Aorta (tissue), 5 donors: ENCODE data around the gene GPR153. TPM values are rescaled to one million over a fixed set of nuclear protein-coding genes. Genes with fewer than 3 reads are reported as not detected.
A peak's percentile ranks its signal among the peaks of the same experiment; 100 is the strongest.
"Not testable (repeated sequence)": the region's sequence is repeated elsewhere in the genome, so short reads cannot be mapped to it uniquely, and the experiment has no call there.

Experiments
- ATAC-seq: fragments of 200-7000 bp; cut with Tn5 transposase; one replicate; pipeline ENCODE4 v1.9.1; 2022; ENCODE audit warnings: moderate library complexity; ENCODE audit not compliant: low FRiP score
- DNase-seq, 2 donors: peaks; one replicate each; pipeline ENCODE4 v3.0.0-alpha.2; 2020
- H3K27ac ChIP-seq, 2 donors: one replicate each; pipeline ENCODE4 v1.5.1; 2013; ENCODE audit warnings: low read length in 2 of 2, mild to moderate bottlenecking in 2 of 2, moderate library complexity in 2 of 2, control low read depth in 1 of 2, inconsistent platforms in 1 of 2, low read depth in 1 of 2
- H3K27me3 ChIP-seq, 2 donors: one replicate each; pipeline ENCODE4 v1.6.1; 2013; ENCODE audit warnings: control low read depth in 1 of 2, low read length in 1 of 2, mild to moderate bottlenecking in 1 of 2, moderate library complexity in 1 of 2; ENCODE audit not compliant: insufficient read depth in 2 of 2, control insufficient read depth in 1 of 2
- H3K36me3 ChIP-seq, 2 donors: one replicate each; pipeline ENCODE4 v1.6.1; 2013; ENCODE audit warnings: control low read depth in 1 of 2, low read length in 1 of 2, mild to moderate bottlenecking in 1 of 2; ENCODE audit not compliant: insufficient read depth in 2 of 2, control insufficient read depth in 1 of 2
- H3K4me1 ChIP-seq, 2 donors: one replicate each; pipeline ENCODE4 v1.6.1; 2013; ENCODE audit warnings: low read length in 2 of 2, control low read depth in 1 of 2, mild to moderate bottlenecking in 1 of 2, moderate library complexity in 1 of 2; ENCODE audit not compliant: insufficient read depth in 2 of 2, control insufficient read depth in 1 of 2
- H3K4me3 ChIP-seq, 2 donors: one replicate each; pipeline ENCODE4 v1.5.1; 2013; ENCODE audit warnings: low read length in 2 of 2, control low read depth in 1 of 2, mild to moderate bottlenecking in 1 of 2
- H3K9me3 ChIP-seq: one replicate; pipeline ENCODE4 v1.6.1; 2013; ENCODE audit warnings: mild to moderate bottlenecking, low read length; ENCODE audit not compliant: control insufficient read depth
- WGBS, 2 donors: extraction: QIAGEN DNeasy Blood & Tissue Kit; methylation state at CpG; one replicate each; pipeline ENCODE4 v1.1.7; 2013; 5-methylcytosine and 5-hydroxymethylcytosine counted together
- intact Hi-C, 2 donors: fragments of 100-400 bp; cut with DNase I; formaldehyde crosslinking; loops; one replicate each; pipeline versions ENCODE4 v1.14.2 to v1.15.0; 2022
- long read RNA-seq, 2 donors: library from polyadenylated mRNA; unstranded; transcript quantifications; one replicate each; pipeline ENCODE4 v2.0.0, GENCODE V29; 2020 to 2021
- polyA plus RNA-seq, 2 donors: library from polyadenylated mRNA; stranded (reverse); fragments of 200-250 nt; gene quantifications; one replicate each; pipeline ENCODE4 v1.2.3, GENCODE V29; 2013
- total RNA-seq, 2 donors: library from RNA; stranded (reverse); fragmentation: NEBNext Ultra II Directional; extraction: Animal tissue kit (Norgen Biotek cat#: 25700); gene quantifications; one replicate each; pipeline ENCODE4 v1.2.1, GENCODE V29; 2021
- donor health status: healthy with polysubstance abuse.
- donor health status: Bipolar disorder and iron deficiency.
- donor health status: DM: no; HTN: no; CAD: no.
- donor health status: DM: no; HTN: no; CAD: no.
- donor health status: DM: yes; HTN: yes; CAD: no.

The GPR153 gene
- total RNA-seq (10 to 100 TPM in 1 of 2 donors, 1 to 10 TPM in 1; 4.5 to 17.0 TPM), polyA plus RNA-seq (1 to 10 TPM; 3.7 to 4.4 TPM)
- long read RNA-seq, donor 1, partial matches to known transcripts: 0 of 17 reads
- long read RNA-seq, donor 1, other reads (novel, unspliced or antisense): 17 of 17 reads
- long read RNA-seq, donor 2, full-length matches to known transcripts: 16 of 46 reads
- long read RNA-seq, donor 2, partial matches to known transcripts: 2 of 46 reads
- long read RNA-seq, donor 2, other reads (novel, unspliced or antisense): 28 of 46 reads

DNA sequence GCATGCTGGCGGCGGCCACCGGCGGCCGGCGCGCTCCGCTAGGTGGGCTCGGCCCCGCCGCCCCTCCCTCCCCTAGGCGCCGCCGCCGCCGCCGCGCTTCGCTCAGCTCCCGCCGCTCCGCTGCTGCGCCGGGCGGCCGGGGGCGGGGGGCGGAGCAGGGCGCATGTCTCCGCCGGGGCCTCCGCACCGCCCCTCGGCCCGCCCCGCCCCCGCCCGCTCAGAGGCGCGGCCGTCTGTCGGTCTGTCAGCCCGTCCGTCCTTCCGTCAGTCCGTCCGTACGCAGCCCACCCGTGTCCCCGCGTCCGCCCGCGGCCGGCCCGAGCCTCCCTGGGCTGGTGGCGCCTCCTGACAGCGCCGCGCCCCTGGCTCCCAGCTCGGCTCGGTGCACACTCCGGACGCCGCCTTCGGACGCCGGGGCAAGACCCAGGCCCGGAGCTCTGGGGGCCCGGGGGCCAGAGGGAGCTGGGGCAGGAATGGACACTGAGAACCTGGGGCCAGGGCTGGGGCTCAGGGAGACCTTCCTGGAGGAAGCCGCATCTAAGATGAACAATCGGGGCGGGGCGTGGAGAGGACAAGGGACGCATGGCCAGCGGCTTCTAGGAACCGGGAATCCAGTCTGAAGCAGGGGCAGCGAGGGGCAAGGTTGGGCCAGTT, at the start of gene GPR153:
GPR153 (minus strand) TSS at position 138 of the 654 bp plus-strand sequence. CDS start 6,193 bp downstream, outside the sequence.
- Histone ChIP-seq H3K9me3 (no peaks in the 10 kb centered on the region), H3K4me3 (peak within 1 kb of the TSS; percentile 11 to 32), H3K27ac (no peak within 1 kb of the TSS), H3K4me1 (no peaks in the 10 kb centered on the region), H3K27me3 (no peaks in the 10 kb centered on the region), H3K36me3 (no peaks in the 10 kb centered on the region)
- 2% methylated on average over 30 to 78 of the region's 78 CpGs for WGBS, 2 donors
- intact Hi-C loops: no loop called here
- no peak for DNase-seq
- no peak for ATAC-seq

GRCh38 chr1:6310116-6310848, 49.4 kb upstream of the GPR153 start:
- 96 to 98% methylated on average over 9 of the region's 9 CpGs for WGBS, 2 donors
- Histone ChIP-seq H3K27ac (no peak overlapping the region), H3K27me3 (no peaks in the 10 kb centered on the region), H3K9me3 (no peaks in the 10 kb centered on the region), H3K4me3 (no peak overlapping the region), H3K4me1 (no peaks in the 10 kb centered on the region), H3K36me3 (no peaks in the 10 kb centered on the region)
- no peak for DNase-seq
- no peak for ATAC-seq
- intact Hi-C loops: no loop called here

- DNase-seq (no peak), ATAC-seq (no peak)
- Histone ChIP-seq H3K4me3 (no peak overlapping the region), H3K36me3 (no peaks in the 10 kb centered on the region), H3K27ac (no peak overlapping the region), H3K27me3 (no peaks in the 10 kb centered on the region), H3K9me3 (no peaks in the 10 kb centered on the region), H3K4me1 (no peaks in the 10 kb centered on the region)
- WGBS, 2 donors: 93 to 95% methylated on average over 7 of the region's 7 CpGs
- intact Hi-C loops: no loop called here
These were observed 48.7 kb upstream of the GPR153 start for GRCh38 chr1:6309564-6309963.

DNA sequence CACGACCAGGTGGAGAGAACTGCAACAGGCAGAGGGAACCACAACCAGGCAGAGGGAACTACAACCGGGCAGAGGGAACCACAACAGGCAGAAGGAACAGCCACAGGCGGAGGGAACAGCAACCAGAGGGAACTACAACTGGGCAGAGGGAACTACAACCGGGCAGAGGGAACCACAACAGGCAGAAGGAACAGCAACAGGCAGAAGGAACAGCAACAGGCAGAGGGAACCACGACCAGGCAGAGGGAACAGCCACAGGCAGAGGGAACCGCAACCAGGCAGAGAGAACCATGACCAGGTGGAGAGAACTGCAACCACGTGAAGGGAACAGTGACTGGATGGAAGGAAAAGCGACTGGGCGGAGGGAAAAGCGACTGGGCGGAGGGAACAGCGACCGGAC, 47.6 kb upstream of the GPR153 start:
- Histone ChIP-seq H3K27ac (no peak overlapping the region), H3K9me3 (no peaks in the 10 kb centered on the region), H3K4me3 (no peak overlapping the region), H3K36me3 (no peaks in the 10 kb centered on the region), H3K27me3 (no peaks in the 10 kb centered on the region), H3K4me1 (no peaks in the 10 kb centered on the region)
- WGBS, 2 donors: 97 to 98% methylated on average over 13 of the region's 13 CpGs
- ATAC-seq (no peak), DNase-seq (no peak)
- intact Hi-C loops: no loop called here

- H3K36me3 ChIP-seq, H3K9me3 ChIP-seq, H3K27ac ChIP-seq, intact Hi-C loops, H3K4me1 ChIP-seq, H3K4me3 ChIP-seq, ATAC-seq, H3K27me3 ChIP-seq, DNase-seq: not testable (repeated sequence)
- 94 to 97% methylated on average over 7 of the region's 7 CpGs for WGBS, 2 donors
These were observed 46.8 kb upstream of the GPR153 start for GRCh38 chr1:6307682-6308081.

DNA sequence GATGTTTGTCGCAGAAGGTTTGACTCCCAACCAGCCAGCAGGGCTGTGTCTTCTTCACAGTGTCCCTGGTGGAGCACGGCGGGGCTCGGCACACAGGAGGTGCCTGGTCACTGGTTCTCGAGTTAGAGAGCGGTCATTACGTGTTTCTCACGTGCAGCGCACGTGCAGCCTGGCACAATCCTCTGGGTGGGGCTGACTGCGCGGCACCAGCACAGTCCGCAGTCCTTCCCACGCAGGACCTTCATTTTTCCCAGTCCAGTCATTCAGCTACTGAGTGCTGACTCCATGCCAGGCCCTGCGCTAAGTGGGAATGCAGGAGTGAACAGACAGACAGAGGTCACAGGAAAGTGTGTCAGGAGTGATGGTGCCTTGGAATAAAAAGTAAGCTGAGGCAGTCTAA, 46.2 kb upstream of the GPR153 start:
- no peaks in the 10 kb centered on the region for H3K36me3 ChIP-seq
- H3K9me3 ChIP-seq: no peaks in the 10 kb centered on the region
- intact Hi-C loops: no loop called here
- WGBS, 2 donors: 94 to 96% methylated on average over 15 of the region's 15 CpGs
- no peaks in the 10 kb centered on the region for H3K27me3 ChIP-seq
- no peak for DNase-seq
- no peak for ATAC-seq
- no peak overlapping the region for H3K4me3 ChIP-seq
- H3K27ac ChIP-seq: no peak overlapping the region
- no peaks in the 10 kb centered on the region for H3K4me1 ChIP-seq

GRCh38 chr1:6303397-6304012, 42.6 kb upstream of the GPR153 start:
- ATAC-seq (no peak), DNase-seq (no peak)
- H3K9me3 ChIP-seq: no peaks in the 10 kb centered on the region
- no peaks in the 10 kb centered on the region for H3K36me3 ChIP-seq
- intact Hi-C loops: no loop called here
- no peak overlapping the region for H3K4me3 ChIP-seq
- WGBS, 2 donors: 93 to 95% methylated on average over 15 of the region's 15 CpGs
- no peak overlapping the region for H3K27ac ChIP-seq
- H3K4me1 ChIP-seq: no peaks in the 10 kb centered on the region
- H3K27me3 ChIP-seq: no peaks in the 10 kb centered on the region

DNA sequence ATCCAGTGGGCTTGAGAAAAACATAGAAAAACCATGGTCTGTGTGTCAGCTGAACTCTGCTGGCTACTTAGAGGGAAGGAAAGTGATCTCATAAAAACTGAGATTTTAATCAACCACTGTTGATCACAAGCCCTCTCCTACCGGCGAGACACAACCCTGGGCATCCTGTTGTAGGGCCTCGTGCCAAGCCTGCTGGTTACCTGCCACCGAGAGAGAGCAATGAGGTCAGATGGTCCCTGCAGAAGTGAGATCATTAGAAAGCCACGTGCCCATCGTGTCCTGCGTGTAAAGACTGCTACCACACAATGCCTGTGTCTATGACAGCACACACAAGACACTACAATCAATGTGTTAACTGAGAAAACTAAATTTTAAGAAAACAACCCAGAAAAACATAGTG, 41.7 kb upstream of the GPR153 start:
- no peak for DNase-seq
- Histone ChIP-seq H3K27me3 (no peaks in the 10 kb centered on the region), H3K36me3 (no peaks in the 10 kb centered on the region), H3K9me3 (no peaks in the 10 kb centered on the region), H3K4me3 (no peak overlapping the region), H3K27ac (no peak overlapping the region), H3K4me1 (no peaks in the 10 kb centered on the region)
- no peak for ATAC-seq
- intact Hi-C loops: no loop called here
- WGBS, 2 donors: 83 to 85% methylated on average over 7 of the region's 7 CpGs
